GDM1 (cell line): ENCODE measurements around the gene TNFRSF14.

Source experiments
- DNase-seq: peaks from one replicate; lab custom pipeline; 2025; lab: John Stamatoyannopoulos, UW

TNFRSF14 gene

GRCh38 chr1:2588661-2589430, 32.7 kb downstream of the TNFRSF14 start:
- DNase-seq = no peak

- DNase-seq = no peak
Measured at GRCh38 chr1:2589431-2590232, 33.5 kb downstream of the TNFRSF14 start.

GRCh38 chr1:2590233-2591141, 34.3 kb downstream of the TNFRSF14 start:
- no peak for DNase-seq

DNA sequence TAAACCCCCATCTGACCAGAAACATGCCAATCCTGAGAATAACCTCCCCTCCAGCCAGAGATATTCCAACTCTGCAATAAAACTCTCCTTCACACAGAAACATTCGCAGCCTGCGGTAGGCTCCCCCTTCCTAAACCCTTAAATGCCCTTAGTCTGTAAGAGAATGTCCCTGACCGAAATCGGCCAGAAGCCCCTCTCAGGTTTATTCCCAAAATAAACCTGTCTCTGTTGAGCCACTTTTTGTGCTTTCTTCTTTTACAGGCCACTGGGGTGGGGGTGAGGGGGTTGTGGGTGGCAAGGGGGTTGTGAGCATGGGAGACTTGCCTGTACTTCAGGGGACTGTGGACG, 35.0 kb downstream of the TNFRSF14 start:
- DNase-seq = no peak

- DNase-seq = no peak
Measured at GRCh38 chr1:2591581-2592261, 35.5 kb downstream of the TNFRSF14 start.

- DNase-seq = no peak
Measured at GRCh38 chr1:2592672-2593071, 36.5 kb downstream of the TNFRSF14 start.

DNA sequence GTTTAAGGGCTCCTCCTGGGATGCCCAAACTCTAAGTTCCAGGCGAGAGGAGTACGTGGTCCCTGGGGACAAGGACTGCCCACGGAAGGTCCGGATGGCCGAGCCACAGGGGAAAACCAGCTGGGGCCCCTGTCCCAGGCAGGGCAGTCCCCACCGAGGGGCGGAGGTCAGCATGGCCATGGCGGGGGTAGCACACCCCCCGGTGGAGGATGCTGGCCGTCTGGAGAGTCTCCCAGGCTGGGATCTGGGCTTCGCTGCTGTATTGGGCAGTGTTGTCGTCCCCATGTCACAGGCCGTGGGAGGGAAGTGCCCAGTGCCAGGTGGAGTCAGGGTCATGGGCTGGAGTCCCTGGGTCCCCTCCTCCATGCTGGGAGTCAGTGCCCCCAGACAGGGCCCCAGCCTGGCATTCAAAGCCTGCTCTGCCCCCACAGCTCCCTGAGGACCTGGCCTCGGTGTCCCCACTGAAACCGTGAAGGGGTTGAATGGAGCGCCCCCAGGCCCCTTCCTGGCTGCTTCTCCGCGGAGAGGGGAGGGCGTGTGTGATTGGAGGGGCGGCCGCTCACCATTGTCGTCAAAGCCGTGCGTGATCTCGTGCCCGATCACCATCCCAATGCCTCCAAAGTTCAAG, 37.2 kb downstream of the TNFRSF14 start:
- DNase-seq = no peak

- no peak for DNase-seq
Measured at GRCh38 chr1:2594001-2594640, 38.0 kb downstream of the TNFRSF14 start.

GRCh38 chr1:2594641-2595131, 38.5 kb downstream of the TNFRSF14 start:
- no peak for DNase-seq

- no peak for DNase-seq
Measured at GRCh38 chr1:2595261-2595811, 39.2 kb downstream of the TNFRSF14 start.

DNA sequence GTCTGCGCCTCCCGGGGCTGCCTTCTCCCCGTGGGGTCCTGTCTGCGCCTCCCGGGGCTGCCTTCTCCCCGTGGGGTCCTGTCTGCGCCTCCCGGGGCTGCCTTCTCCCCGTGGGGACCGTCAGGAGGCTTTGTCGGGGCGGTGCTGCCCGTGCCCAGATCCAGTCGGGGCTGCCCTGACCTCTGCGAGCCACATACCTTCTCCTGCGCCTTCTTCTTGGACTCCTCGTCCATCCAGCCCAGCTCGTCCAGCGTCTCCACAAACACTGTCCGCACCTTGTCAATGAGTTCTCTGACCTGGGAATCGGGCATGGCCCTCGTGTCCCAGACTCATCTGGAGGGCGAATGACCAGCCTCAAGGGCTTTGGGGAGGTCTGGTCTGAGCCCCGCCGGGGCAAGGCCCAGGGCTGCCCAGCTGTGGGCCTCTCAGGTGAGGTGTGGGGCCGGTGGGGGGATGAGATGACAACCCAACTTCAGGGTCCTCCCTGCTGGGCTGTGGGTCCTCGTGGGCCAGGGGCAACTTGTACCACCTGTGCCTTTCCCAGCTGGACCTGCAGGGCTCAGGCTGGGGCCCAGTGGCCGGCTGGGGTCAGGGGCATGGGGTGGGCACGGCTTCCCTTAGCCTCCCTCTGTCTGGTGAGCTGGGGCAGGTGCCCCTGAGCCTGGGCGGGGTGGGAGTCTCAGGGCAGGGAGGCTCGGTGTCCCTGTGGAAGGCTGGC, 39.8 kb downstream of the TNFRSF14 start:
- no peak for DNase-seq

DNA sequence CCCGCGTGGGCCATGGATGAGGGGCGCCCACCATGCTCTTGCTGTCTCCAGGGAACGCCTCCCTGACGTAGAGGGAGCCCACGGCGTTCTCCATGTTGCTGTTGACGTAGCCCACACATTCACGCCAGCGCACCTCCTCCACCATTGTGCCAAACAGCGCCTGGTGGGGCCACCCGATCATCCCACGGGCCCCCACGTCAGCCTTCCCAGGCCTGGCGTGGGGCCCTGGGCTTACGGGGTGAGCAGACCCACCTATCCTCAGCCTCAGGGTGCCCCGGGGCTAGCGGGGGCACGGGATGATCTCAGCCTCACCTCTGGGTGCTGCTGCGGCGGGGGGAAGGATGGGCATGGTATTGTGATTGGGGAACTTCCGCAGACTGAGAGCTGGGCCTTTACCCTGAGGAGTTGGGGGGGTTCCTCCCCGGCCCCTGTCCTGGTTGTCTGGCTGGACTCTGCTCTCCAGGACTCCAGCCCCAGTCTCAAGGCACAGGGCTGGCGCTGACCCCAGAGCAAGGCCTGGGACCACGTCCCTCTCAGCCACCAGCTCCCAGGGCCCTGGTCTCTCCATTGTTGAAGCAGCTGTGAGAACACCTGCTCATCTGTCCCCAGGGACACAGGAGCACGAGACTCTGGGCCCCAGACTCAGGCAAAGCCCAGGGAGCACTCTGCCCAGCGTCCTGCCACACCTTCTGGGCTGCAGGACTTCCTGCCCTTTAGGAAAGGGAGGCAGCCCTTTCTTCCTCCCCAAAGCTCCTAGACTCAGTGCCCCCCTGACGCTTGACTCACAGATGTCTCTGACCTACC, 40.6 kb downstream of the TNFRSF14 start:
- DNase-seq = no peak

DNA sequence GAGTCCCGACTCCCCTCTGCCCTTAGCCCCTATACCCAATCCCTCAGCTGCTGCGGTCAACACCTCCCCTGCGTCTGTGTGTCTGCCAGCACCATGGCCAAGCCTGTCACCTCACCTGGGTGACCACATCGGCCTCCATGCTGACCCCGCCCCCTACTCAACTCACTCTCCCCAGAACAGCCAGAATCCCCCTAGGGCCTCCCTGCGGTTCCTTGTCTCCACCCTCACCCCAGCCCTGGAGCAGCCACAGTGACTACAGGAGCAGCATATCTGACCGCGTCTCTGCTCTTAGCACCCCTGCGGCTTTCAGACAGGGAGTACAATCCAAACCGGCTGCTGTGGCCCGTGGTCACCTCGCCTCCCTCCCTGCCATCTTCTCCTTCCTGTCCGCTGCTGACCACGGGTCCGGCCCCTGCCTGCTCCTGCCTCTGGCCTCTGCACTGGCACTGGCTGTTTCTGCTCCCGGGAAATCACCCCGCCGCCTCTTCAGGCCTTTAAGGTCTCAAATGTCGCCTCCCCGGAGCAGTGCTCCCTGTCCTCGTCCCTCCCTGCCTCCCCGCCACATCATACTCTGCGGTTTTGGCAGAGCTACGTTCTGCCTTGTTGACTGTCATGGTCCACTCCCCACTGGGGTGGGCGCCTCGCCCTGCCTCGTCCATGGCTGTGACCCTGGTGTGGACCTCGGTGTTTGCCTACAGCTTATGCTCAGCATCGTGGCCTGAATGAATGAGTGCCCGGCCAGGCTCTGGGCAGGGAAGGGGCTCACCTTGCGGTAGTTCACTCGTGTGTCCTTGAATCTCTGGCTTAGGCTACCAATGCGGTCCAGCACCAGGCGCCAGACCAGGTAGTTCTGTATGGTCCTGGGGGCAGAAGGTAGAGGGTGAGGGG, 41.5 kb downstream of the TNFRSF14 start:
- DNase-seq = no peak

- DNase-seq = no peak
Measured at GRCh38 chr1:2598329-2598931, 42.3 kb downstream of the TNFRSF14 start.

DNA sequence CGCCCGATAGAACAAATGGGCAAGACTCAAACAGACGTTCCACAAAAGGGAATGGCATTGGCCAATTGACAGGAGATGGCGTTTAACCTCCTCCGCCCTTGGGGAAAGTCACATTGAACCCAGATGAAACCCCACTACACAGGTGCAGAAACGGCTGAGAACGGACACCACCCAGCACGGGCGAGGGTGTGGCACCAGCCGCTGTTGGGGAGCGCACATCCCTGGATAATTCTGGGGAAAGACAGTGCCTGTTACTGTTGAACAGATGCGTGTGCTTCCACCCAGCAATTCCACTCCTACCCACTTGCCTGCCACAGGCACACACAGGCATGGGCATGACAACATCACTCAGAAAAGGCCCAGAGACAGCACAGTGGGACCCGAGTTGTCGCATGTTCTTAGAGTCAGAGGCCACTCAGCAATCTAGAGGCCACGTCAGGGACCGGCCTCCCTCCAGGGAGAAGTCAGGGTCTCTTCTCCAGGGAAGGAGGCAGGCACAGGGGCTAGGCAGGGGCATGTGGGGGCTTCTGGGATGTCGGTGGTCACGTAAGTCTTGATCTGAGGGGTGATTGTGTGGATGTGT, 45.6 kb downstream of the TNFRSF14 start:
- DNase-seq = no peak

- no peak for DNase-seq
Measured at GRCh38 chr1:2602311-2602835, 46.2 kb downstream of the TNFRSF14 start.
